Gastrocnemius medialis (tissue), 4 donors: ENCODE measurements around the gene DNAJB6. TPM values are rescaled to one million over a fixed set of nuclear protein-coding genes. Genes with fewer than 3 reads are reported as not detected.

ENCODE experiments used
- ATAC-seq, 2 donors: fragments of 150-250 bp; one replicate each; pipeline ENCODE4 v1.9.1; 2016
- DNase-seq, 2 donors: peaks; one replicate each; pipeline ENCODE4 v3.0.0-alpha.2; 2019
- H3K27ac ChIP-seq, 4 donors: fragments of 200-600 bp; sonication (generic); 1 replicate in 1 of 4; 2 replicates in 3 of 4; pipeline ENCODE4 v1.5.1; 2016 to 2018; ENCODE audit warnings: mild to moderate bottlenecking in 2 of 4, moderate library complexity in 1 of 4
- H3K27me3 ChIP-seq, 3 donors: fragments of 200-600 bp; sonication (generic) in 2 of 3; 1 replicate in 1 of 3; 2 replicates in 2 of 3; pipeline versions ENCODE4 v1.5.1 to v1.6.0; 2016 to 2019; ENCODE audit warnings: mild to moderate bottlenecking in 1 of 3, moderate library complexity in 1 of 3
- H3K36me3 ChIP-seq, 2 donors: fragments of 200-600 bp; sonication (generic) in 1 of 2; one replicate each; pipeline ENCODE4 v1.5.1; 2017 to 2018
- H3K4me1 ChIP-seq, 2 donors: fragments of 200-600 bp; sonication (generic) in 1 of 2; one replicate each; pipeline ENCODE4 v1.5.1; 2016 to 2017; ENCODE audit warnings: mild to moderate bottlenecking in 2 of 2
- H3K4me3 ChIP-seq, 4 donors: fragments of 200-600 bp; sonication (generic) in 3 of 4; 1 replicate in 1 of 4; 2 replicates in 3 of 4; pipeline ENCODE4 v1.5.1; 2016 to 2019; ENCODE audit warnings: mild to moderate bottlenecking in 2 of 4
- H3K9me3 ChIP-seq, 3 donors: fragments of 200-600 bp; sonication (generic) in 2 of 3; 1 replicate in 1 of 3; 2 replicates in 2 of 3; pipeline ENCODE4 v1.5.1; 2016 to 2019
- CTCF ChIP-seq, 5 experiments: fragments of 450-650 bp in 3 of 5; fragments of 200-600 bp in 2 of 5; sonication (generic) in 2 of 5; IDR thresholded peaks in 4 of 5; conservative IDR thresholded peaks in 1 of 5; 1 replicate in 4 of 5; 2 replicates in 1 of 5; pipeline ENCODE4 v1.5.1; 2016 to 2019; ENCODE audit warnings: antibody characterized with exemption in 5 of 5, mild to moderate bottlenecking in 3 of 5, moderate library complexity in 3 of 5
- POLR2A ChIP-seq, 2 donors: fragments of 450-650 bp; IDR thresholded peaks; one replicate each; pipeline ENCODE4 v1.6.1; 2017; ENCODE audit warnings: antibody characterized with exemption in 2 of 2, mild to moderate bottlenecking in 2 of 2, moderate library complexity in 2 of 2
- in situ Hi-C, 4 donors: fragments of 200-750 bp; cut with MboI; loops; one replicate each; pipeline versions ENCODE4 v1.15.0 to v1.8.0; 2017; ENCODE audit warnings: low sequenced_read_pairs in 4 of 4
- intact Hi-C: fragments of 100-400 bp; cut with DNase I; formaldehyde crosslinking; loops from one replicate; pipeline ENCODE4 v1.15.1; 2023; ENCODE audit warnings: low total_unique reads
- total RNA-seq, 4 donors: library from RNA; depleted of rRNA; stranded (reverse); fragments of >200 nt; gene quantifications; one replicate each; pipeline versions ENCODE4 v1.1.0 to v1.2.3, GENCODE V29; 2016

DNAJB6 gene
- total RNA-seq, 4 donors from 2014 or later: 130 to 269 (median 188) TPM

- intact Hi-C loops (no loop called here), in situ Hi-C loops (no loop called here)
- H3K36me3 ChIP-seq: no peaks in the 10 kb centered on the region
- no peak for TF ChIP-seq CTCF (IDR thresholded peaks at IDR 0.05 in 4 of 5, conservative IDR thresholded peaks at IDR 0.05 in 1 of 5)
- no peak for TF ChIP-seq POLR2A (IDR thresholded peaks at IDR 0.05)
- ATAC-seq (no peak), DNase-seq (peak in 1 of 2 donors; percentile 2)
- no peaks in the 10 kb centered on the region for H3K9me3 ChIP-seq
- no peak overlapping the region for H3K27ac ChIP-seq
- no peaks in the 10 kb centered on the region for H3K4me1 ChIP-seq
- H3K27me3 ChIP-seq: peaks cover 0 to 13% (median 0%) of the 10 kb centered on the region in 3 donors
- H3K4me3 ChIP-seq: no peak overlapping the region
Measured at GRCh38 chr7:157463245-157463644, 126.4 kb downstream of the DNAJB6 start.

DNA sequence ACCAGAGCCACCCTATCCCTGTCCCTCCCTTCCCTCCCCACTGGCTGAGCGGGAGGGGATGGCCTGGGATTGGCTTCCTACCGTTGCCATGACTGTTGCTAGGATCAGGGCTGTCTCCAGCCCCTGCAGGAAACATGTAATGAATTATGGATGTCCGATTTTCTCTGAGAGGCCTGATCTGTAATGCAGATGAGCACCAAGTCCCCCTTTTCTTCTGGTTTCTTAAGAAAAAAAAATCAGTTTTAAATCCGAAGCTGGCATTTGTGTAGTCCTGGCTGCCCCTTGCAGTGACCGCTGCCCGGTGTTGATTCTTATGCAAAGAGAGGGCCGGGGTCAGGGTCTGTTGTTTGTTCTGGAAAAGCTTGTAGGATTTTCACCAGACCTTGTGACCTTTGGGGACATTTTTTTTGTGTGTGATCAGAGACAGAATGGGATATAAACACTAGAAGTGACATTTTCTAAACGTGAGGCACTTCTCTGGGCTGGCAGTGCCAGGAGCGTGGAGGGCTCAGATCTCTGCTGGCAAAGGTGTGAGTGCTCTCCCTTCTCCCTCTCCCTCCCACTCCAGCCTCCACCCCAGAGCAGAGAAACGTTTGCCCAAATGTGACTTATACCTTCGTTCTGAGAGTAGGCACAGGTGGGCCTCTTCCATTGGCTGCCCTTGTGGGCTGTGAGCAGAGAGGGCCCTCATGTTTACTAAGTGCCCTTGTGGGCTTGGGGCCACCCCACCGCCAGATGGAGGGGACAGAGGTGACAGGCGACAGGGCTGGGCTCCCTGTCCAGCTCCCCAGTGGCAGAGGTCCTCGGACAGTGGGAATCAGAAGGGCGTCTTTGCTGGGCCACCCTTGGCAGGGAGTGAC, 127.5 kb downstream of the DNAJB6 start:
- intact Hi-C loops (no loop called here), in situ Hi-C loops (no loop called here)
- ATAC-seq (no peak), DNase-seq (peak in 1 of 2 donors; percentile 6)
- no peak overlapping the region for H3K27ac ChIP-seq
- no peaks in the 10 kb centered on the region for H3K36me3 ChIP-seq
- H3K27me3 ChIP-seq: peaks cover 0 to 13% (median 0%) of the 10 kb centered on the region in 3 donors
- no peak overlapping the region for H3K4me3 ChIP-seq
- TF ChIP-seq POLR2A (IDR thresholded peaks at IDR 0.05) (no peak), CTCF (IDR thresholded peaks at IDR 0.05 in 4 of 5, conservative IDR thresholded peaks at IDR 0.05 in 1 of 5) (no peak)
- no peaks in the 10 kb centered on the region for H3K4me1 ChIP-seq
- H3K9me3 ChIP-seq: no peaks in the 10 kb centered on the region

DNA sequence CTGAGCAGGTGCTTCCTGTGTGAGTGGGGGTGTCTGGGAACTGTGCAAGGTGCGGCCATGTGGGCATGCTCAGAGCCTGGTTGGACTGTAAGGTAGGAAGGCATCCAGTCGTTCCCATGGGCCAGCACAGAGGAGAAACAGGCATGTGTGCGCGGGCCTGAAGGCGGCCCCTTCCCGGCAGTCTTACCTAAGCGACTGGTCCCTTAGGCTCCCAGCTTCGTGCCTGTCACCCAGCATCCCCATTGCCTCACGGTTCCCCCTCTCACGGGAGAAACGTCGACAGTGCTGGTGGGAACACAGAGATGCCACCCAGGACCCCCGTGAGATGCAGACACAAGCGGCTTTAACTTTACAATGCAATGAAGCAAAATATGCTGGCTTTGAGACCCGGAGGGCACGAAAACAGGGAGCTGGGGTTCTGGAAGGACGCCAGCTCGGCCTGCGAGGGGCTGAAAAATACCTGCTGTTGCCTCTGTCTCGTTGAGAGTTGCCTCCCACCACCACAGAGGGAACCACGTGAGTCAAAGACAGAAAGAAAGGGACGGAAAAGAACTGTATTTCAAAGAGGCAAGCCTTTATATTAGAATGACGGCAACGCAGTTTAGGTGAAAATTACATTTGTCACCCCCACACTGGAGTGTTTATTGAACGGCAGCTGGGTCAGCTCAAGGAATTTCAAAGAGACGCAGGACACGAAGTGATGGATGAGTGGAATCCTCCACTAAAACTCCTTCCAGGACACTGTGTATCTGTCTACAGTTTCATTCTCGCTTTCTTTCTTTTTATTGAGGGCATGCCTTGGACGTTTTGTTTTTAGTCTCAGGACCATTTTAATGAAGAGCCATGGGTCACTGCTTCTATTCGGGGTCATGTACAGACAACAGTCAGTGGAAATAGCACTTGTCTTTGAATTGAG, 128.4 kb downstream of the DNAJB6 start:
- Histone ChIP-seq H3K36me3 (no peaks in the 10 kb centered on the region), H3K4me1 (no peaks in the 10 kb centered on the region), H3K27me3 (peaks cover 0 to 13% (median 0%) of the 10 kb centered on the region in 3 donors), H3K4me3 (no peak overlapping the region), H3K9me3 (no peaks in the 10 kb centered on the region), H3K27ac (no peak overlapping the region)
- ATAC-seq (no peak), DNase-seq (no peak)
- intact Hi-C loops: no loop called here
- TF ChIP-seq POLR2A (IDR thresholded peaks at IDR 0.05) (no peak), CTCF (IDR thresholded peaks at IDR 0.05 in 4 of 5, conservative IDR thresholded peaks at IDR 0.05 in 1 of 5) (no peak)
- in situ Hi-C loops: no loop called here

- Histone ChIP-seq H3K9me3 (no peaks in the 10 kb centered on the region), H3K4me1 (no peaks in the 10 kb centered on the region), H3K36me3 (no peaks in the 10 kb centered on the region), H3K4me3 (no peak overlapping the region), H3K27ac (no peak overlapping the region), H3K27me3 (peaks cover 0 to 13% (median 0%) of the 10 kb centered on the region in 3 donors)
- DNase-seq (no peak), ATAC-seq (no peak)
- intact Hi-C loops (no loop called here), in situ Hi-C loops (no loop called here)
- TF ChIP-seq POLR2A (IDR thresholded peaks at IDR 0.05) (no peak), CTCF (IDR thresholded peaks at IDR 0.05 in 4 of 5, conservative IDR thresholded peaks at IDR 0.05 in 1 of 5) (no peak)
Measured at GRCh38 chr7:157465891-157466866, 129.4 kb downstream of the DNAJB6 start.
